Coronary artery (tissue), 2 donors: ENCODE data around the gene UVRAG.

Experiments used
- DNase-seq: peaks from one replicate; pipeline ENCODE4 v3.0.0-alpha.2; 2017; ENCODE audit warnings: low spot score
- H3K27ac ChIP-seq, 2 donors: fragments of 200-600 bp; sonication (generic); one replicate each; pipeline ENCODE4 v1.5.1; 2016 to 2019
- H3K4me3 ChIP-seq: fragments of 200-600 bp; sonication (generic); 2 replicates; pipeline ENCODE4 v1.5.1; 2016; ENCODE audit warnings: mild to moderate bottlenecking, moderate library complexity
- CTCF ChIP-seq: fragments of 200-600 bp; sonication (generic); IDR thresholded peaks from one replicate; pipeline ENCODE4 v1.5.1; 2019; ENCODE audit warnings: antibody characterized with exemption

UVRAG gene

DNA sequence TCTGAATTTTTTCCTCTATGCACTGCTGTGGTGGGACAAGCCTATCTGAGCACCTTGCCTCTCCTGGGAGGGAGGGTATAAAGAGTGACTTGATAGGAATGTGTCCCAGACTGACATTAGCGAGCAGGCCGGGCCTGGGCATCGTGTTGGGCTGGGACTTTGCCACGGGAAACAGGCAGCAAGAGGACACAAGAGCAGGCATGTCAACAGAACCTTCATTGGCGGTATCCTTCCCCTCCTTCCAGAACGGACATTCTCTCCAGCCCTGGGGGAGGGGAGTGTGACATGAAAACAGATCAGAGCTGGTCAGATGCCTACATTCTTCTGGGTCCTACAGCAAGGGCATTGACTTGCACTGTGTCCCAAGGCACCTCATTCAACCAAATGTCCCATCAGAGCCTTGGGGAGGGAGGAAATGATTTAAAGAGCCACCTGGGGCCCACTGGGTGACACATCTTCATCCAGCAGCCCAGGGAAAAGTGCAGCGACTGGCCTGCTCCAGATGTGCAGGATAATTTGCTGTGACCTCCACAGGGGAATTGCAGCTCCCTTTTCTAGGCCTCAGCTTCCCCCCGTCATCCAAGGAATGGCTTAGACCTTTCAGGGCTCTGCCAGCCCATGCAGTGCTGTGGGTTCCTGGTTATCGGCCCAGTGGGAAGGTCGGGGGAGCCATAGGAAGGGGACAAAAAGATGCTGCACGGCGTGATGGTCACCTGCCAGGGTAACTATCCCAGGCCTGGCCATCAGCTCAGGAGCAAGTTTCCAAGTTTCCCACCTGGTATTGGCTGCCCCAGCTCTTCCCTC, 21.8 kb upstream of the UVRAG start:
- no peak for DNase-seq

GRCh38 chr11:75793966-75794365, 21.0 kb upstream of the UVRAG start:
- TF ChIP-seq CTCF, result no peak
- Histone ChIP-seq H3K27ac (no peak overlapping the region), H3K4me3 (no peak overlapping the region)
- DNase-seq, result no peak

More for the DNA sequence above, 21.8 kb upstream of the UVRAG start:
- Histone ChIP-seq H3K4me3 (no peak overlapping the region), H3K27ac (no peak overlapping the region)
- TF ChIP-seq CTCF, result no peak

DNA sequence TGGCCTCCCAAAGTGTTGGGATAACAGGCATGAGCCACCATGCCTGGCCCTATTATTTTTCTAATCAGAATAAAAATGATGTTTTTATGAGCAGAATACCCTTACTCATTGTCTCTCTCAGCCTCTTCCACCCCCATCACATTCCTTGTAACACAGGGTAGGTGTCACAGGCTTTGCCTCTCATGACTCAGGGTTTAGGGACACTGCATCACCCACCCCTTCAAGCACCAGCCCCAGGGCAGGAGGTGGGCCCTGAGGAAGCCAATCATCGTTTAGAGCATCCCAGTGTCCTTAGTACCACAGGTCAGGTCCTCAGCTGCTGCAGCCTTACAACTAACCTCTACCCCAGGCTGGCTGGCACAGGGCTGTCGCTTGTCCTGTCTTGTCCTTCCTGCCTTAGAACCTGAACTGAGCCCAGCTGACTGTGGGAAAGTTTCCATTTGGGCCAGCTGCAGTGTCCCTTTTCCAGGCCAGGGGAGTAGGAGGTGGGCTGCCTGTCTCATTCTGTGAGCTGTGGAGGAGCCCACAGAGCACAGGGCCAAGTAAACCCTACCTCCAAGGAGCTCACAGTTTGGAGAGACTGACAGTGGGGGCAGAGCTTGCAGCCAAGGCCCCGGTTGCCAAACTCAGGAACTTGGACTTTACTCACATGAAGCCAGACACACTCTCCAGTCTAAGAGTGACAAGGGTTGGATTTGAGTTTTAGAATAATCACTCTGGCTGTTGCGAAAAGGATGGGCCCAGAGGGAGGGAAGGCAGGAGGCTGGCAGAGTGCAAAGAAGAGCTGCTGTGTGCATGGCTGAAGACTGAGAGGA, 19.5 kb upstream of the UVRAG start:
- no peak overlapping the region for H3K27ac ChIP-seq

GRCh38 chr11:75796091-75796435, 18.9 kb upstream of the UVRAG start:
- DNase-seq, result no peak
- Histone ChIP-seq H3K4me3 (no peak overlapping the region), H3K27ac (no peak overlapping the region)
- TF ChIP-seq CTCF, result no peak

More for the DNA sequence above, 19.5 kb upstream of the UVRAG start:
- no peak overlapping the region for H3K4me3 ChIP-seq
- no peak for TF ChIP-seq CTCF
- DNase-seq, result no peak

GRCh38 chr11:75797116-75797515, 17.9 kb upstream of the UVRAG start:
- Histone ChIP-seq H3K4me3 (no peak overlapping the region), H3K27ac (no peak overlapping the region)
- TF ChIP-seq CTCF, result no peak
- no peak for DNase-seq

DNA sequence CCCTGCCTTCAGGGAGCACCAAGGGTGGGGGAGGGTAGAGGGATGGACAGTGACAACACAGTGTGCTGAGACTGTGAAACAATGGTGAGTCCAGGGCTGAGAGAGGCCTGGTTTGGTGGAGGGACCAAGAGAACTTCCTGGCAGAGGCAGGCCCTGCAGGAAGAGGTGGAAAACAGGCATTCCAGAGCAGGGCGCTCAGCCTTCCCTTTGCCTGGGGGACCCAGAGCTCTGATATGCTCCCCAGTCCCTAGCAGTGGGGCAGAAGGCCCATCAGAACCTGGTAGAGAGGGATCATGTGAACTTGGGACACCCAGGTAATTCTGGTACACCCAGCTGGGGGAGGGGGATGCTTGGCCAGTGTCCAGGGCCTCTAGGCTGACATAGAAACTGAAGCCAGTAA, 17.2 kb upstream of the UVRAG start:
- Histone ChIP-seq H3K27ac (no peak overlapping the region), H3K4me3 (no peak overlapping the region)
- DNase-seq, result no peak
- TF ChIP-seq CTCF, result no peak
